HG03039 (cell line): Measurements from ENCODE around the gene SSMEM1.
"Not testable (repeated sequence)": the region's sequence is repeated elsewhere in the genome, so short reads cannot be mapped to it uniquely, and the experiment has no call there.

ENCODE experiments used
- ATAC-seq: cut with Tn5 transposase; IDR thresholded peaks from one replicate; pipeline ENCODE4 v1.9.1; 2021; ENCODE audit warnings: mild to moderate bottlenecking, moderate library complexity; ENCODE audit not compliant: unreplicated experiment

The SSMEM1 gene

DNA sequence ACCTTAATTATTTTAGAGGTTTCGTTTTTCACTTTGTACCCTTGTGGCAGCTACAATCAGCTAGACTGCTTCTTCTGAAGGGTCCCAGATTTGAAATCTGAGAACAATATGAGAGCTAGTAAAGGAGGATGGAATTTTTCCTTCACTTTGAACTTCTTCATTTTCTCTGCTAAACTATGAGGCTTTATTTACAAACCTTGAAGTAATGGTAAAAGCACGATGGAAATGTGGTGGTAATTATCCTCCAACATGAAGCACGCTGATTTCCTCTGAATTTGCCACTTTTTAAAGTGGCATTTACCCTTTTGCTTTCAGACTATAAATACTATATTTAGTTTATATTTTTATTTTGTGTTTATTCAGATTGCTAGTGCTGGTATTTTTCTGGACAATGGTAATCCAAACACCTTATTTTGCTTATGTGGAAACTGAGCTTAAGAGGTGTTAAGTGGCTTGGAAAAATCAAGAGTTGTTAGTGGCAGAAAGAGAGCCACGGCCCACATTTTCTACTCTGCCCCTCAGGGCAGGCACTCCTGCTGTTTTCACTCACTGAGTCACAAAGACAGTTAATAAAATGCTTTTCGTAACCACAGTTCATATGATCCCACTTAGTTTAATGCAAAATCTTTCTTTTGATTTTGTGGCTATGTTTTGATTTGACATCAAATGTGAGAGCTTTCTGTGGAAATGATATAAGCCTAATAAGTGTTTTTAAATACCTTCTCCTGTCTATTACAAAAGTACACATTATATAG is 2.7 kb downstream of the SSMEM1 start:
- no peak for ATAC-seq

DNA sequence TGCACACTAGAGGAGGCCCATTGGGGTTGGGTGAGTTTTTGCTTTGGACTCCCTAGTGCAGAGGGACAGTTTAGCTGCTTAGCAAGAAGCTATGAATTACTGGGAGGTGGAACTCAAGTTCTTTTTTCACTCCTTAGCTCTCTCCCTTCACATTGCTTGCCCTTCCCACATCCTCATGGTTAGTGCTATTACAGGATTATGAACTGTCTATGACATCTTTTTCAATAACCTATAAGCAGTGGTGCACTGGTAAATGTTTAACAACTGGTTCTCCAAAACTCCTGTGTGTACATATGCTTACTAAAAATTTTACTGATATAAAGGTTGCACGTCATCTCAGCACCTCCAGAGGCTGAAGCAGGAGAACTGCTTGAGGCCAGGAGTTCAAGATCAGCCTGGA is 6.2 kb downstream of the SSMEM1 start:
- no peak for ATAC-seq

DNA sequence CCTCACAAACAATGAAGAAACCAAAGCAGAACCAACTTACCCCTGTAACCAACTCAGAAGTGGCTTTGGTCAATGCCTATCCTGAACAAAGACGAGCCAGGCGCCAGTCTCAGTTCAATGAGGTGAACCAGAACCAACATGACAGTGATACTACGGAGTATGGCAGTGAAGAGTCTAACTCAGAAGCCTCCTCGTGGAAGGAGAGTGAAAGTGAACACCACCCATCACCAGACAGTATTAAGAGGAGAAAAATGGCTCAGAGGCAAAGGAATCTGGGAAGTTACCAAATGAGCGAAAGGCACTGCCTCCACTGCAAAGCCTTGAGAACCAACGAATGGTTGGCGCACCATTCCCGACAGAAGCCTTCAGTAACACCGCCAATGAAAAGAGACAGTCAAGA is 8.4 kb downstream of the SSMEM1 start:
- no peak for ATAC-seq

DNA sequence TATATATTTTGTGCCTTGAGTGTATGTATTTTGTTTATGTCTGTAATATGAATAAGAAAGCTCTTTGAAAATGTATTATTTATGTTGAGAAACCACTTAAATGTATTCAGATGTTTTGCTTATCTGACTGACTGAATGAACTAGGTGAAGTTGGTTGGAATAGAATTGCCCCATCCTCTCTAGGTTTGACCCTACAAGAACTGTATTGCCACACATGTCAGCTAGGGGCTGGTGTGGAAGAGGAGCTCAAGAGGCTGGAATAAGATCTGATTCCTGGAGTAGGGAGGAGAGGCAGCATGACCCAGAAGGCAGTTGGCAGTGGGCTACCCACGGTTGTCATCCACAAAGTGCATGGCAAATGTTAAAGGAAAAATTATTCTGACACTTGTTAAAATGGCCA is 9.1 kb downstream of the SSMEM1 start:
- no peak for ATAC-seq

DNA sequence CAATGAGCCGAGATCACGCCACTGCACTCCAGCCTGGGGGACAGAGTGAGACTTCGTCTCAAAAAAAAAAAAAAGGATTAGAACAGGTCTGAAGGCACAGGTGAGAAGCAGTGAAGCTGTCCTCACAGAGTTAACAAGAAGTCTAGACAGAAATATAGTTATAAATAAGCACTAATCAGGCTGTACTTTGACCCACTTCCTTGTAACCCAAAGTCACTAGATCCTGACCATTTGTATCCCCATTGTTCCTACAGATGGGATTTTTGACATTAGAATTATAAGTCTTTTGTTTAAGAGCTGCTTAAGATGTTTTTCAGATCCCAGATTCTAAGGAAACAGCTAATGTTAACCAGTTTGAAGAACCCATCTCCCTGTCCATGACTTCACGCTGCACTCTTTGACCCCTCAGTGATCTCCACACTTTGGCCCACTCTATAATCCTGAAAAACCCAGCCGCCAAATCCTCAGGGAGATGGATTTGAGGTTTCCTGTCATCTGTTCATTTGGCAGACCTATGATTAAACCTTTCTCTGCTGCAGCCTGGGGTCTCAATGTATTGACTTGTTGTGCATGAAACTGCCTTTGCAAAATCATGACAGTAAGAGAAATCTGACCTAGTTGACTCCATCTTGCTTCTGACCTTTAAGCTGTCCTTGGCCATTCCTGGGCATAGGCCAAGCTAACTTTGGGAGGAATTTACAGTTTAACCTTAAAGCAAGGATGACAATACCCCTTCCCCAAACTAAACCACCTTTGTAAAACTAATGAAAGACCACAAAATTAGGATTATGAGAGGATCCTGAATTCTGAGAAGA is 11.4 kb downstream of the SSMEM1 start:
- ATAC-seq = no peak

DNA sequence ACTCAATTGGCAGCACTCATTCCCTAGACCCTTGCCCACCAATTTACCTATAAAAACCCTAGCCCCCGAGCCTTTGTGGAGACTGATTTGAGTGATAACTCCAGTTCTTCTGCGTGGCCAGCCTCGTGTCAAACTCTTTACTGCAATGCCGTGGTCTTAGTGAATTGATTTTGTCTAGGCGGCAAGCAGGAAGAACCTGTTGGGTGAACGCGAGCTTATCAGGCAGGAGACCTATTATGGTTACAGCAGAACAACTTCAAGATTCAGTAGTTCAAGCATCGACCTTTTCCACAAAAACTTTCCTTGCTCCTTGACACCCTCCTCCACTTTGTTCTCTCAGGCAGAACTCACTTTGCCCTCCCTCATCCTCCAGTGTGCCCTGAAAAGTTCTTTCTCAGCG is 12.2 kb downstream of the SSMEM1 start:
- no peak for ATAC-seq

DNA sequence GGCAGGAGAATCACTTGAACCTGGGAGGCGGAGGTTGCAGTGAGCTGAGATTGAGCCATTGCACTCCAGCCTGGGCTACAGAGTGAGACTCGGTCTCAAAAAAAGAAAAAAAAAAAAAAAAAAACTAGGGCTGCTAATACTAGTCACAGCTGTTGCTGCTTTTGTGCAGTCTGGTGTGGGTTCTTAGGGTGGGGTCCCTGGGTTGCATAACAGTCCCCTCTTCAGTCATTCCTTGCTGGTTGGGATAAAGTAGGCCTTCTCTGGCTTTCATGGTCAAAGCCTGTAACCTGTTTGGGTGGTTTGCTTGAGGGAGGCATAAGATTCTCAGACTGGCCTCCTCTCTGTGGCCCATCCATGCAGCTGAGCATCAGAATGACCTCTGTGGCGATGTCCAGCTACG is 14.1 kb downstream of the SSMEM1 start:
- no peak for ATAC-seq

DNA sequence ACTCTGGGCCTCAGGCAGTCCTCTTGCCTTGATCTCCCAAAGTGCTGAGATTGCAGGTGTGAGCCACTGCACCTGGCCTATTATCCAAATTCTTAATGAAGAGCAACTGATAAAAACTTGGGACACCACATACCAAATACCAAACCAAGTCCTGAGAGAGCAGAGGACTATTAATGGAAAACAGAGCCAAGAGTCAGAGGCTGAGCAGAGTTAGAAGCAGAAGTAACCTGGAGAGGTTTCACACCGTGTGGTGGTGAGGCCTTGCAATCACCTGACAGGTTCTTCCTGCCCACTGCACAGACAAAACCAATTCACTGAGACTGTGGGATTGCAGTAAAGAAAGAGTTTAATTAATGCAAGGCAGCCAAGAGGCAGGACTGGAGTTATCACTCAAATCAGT is 16.0 kb downstream of the SSMEM1 start:
- no peak for ATAC-seq

DNA sequence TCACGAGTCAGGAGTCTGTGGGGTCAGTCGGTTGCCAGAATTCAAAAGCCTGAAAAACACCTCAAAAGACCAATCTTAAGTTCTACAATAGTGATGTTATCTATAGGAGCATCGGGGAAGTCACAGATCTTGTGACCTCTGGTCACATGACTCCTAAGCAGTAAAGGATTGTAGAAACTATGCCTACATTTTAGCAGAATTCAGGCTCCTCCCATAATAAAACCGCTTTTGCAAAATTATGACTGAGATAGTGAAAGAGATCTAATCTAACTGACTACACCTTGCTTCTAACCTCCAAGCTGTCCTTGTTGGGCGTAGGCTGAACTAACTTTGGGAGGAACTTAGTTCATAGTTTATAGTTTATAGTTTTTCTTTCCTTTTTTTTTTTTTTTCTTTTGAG is 16.6 kb downstream of the SSMEM1 start:
- ATAC-seq = no peak

DNA sequence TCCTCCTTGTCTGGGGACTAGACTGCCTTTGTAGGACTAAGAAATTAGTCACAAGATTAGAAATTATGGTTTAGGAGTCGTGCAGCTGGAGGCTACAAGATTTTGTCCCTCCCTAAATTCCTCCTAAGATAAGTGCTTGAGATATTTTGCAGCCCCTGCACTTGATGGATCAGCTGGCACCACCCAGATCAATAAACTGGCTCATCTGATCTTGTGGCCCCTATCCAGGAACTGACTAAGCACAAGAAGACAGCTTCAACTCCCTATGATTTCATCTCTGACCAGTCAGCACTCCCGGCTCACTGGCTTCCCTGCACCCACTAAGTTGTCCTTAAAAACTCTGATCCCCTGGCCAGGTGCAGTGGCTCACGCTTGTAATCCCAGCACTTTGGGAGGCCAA is 17.3 kb downstream of the SSMEM1 start:
- ATAC-seq = not testable (repeated sequence)

DNA sequence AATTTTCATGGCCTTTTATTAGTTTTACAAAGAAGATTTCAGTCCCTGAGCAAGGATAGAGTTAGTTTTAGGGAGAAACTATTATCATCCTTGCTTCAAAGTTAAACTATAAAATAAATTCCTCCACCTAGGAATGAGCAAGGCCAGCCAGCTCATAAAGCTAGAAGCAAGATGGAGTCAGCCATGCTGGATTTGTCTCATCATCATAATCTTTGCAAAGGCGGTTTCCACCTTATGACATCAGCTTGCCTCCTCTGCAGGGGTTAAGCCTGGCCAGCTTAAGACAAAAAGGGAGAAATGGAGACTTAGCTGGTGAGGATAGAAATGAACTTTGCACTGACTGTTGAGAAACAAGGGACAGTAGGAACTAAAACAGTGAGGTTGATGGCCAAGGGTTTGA is 18.7 kb downstream of the SSMEM1 start:
- ATAC-seq = no peak

DNA sequence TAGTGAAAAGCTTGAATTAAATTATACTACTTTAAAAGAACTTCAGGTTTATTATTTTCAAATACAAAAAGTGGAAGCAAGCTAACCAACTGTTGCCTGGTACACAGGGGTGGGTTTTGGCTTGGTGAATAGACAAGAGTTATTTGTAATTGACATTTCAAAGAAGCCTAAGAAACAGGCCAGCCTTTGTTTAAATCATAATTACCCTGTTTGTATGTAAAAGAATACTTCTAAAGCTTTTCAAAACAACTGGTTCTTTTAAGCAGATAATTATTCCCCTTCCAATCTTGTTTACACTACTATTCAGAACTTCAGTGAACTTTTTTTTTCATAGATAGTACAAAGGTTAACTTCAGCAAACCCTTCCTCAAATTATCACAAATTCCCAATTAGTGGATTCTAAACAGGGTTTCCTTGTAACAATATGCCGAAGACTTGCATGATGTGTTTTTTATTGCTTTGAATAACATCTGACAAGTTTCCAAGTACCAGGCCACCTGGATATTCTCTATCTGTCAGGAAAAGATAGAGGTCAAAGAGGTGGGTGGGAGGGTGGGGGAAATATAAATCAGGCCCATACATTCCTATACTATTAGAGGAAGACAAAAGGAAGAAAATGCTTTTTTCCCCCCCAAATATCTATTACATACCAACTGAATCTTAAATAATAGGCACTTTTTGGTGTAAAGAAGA is 20.4 kb downstream of the SSMEM1 start:
- no peak for ATAC-seq

DNA sequence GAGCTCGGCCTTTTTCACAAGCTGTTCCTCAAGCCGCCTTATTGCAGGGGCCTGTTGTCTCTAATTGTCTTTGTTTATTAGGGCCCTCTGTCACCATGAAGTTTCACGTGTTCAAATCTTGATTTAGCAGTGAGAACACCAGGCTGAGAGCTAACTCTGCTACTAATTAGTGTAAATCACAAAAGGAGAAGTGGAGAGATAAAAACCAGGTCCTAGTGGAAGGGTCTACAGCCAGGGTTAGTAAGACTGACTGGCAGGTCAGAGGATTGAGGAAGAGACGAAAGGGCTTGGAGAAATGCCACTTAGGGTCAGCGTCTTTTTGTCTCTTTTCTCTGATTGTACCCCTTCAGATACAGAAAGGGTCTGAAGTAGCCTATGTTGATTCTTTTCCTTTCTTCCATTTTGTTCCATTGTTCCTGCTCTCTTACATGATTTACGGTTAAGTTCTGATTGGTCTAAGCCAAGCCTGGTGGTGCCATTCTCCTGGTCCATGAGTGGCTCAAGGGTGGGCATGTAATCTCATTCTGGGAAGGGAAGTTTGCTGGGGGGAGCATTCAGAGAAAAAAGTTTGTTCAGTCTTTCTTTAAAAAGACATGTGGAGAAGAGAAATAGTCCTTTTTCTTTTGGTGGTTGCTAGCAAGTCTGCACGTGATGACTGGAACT is 21.3 kb downstream of the SSMEM1 start:
- no peak for ATAC-seq

DNA sequence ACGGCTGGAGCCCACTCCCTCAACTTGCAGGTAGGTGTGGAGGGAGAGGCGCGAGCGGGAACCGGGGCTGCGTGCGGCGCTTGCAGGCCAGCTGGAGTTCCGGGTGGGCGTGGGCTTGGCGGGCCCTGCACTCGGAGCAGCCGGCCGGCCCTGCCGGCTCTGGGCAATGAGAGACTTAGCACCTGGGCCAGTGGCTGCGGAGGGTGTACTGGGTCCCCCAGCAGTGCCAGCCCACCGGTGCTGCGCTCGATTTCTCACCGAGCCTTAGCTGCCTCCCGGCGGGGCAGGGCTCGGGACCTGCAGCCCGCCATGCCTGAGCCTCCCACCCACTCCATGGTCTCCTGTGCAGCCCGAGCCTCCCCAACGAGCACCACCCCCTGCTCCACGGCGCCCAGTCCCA is 22.3 kb downstream of the SSMEM1 start:
- ATAC-seq = not testable (repeated sequence)

DNA sequence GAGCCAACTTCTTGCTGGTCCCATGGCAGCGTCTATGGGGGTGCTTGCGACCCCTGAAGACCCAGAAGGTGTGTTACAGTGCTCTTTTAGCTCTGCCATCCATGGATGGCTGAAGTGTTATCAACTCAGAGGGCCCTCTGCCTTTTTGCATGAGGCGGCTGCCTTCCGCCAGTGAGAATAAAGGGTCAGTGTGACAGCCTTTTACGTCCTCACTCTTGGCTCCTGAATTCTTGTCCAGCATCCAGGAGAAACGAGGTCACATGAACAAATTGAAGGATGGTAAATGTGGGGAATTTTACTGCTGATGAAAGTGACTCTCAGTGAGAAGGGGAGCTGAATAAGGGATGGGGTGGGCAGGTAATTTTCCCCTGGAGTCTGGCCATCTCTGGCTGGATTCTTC is 24.1 kb downstream of the SSMEM1 start:
- no peak for ATAC-seq

DNA sequence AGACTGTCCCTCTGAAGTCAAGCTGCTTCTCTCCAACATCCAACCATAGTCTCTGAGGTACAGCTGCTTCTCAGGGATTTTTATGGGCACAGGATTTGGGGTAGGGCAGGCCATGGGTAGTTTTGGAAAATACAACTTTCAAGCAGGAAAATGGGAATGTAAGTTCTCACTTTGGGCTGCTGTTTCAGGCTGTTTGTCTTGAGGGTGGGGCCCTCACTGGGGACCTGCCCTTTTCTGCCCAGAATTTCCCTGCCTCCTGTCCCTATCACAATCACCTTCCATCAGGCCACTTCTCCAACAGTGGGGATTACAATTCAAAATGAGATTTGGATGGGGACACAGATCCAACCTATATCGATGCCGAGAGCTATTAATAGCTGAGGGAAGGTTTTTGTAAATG is 24.5 kb downstream of the SSMEM1 start:
- no peak for ATAC-seq

DNA sequence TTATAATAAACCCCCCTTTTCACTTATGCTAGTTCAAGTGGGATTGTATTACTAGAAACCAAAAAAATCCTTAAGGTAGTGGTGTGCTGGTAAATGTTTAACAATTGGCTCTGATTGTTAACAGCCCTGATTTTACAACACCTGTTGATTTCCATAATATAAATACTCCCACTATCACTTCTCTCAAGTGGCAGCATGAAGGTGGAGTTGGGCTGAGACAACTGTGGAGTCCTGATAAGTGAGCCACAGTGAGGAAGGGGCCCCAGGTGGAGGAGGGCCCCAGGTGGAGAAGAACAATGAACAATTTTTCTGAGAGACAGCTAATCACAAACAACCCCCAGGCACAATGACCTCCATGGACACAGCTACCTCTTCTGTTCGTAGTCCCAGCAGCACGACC is 26.4 kb downstream of the SSMEM1 start:
- no peak for ATAC-seq

DNA sequence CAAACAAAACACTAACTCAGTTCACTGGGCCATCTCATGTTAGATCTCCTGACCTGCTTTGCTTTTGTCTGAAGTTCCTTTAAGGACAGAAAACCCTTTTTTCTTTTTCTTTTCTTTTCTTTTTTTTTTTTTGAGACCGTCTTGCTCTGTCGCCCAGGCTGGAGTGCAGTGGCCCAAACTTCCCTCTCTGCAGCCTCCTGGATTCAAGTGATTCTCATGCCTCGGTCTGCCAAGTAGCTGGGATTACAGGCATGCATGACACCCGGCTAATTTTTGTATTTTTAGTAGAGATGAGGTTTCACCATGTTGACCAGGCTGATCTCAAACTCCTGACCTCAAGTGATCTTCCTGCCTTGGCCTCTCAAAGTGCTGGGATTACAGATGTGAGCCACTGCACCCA is 28.7 kb downstream of the SSMEM1 start:
- not testable (repeated sequence) for ATAC-seq

DNA sequence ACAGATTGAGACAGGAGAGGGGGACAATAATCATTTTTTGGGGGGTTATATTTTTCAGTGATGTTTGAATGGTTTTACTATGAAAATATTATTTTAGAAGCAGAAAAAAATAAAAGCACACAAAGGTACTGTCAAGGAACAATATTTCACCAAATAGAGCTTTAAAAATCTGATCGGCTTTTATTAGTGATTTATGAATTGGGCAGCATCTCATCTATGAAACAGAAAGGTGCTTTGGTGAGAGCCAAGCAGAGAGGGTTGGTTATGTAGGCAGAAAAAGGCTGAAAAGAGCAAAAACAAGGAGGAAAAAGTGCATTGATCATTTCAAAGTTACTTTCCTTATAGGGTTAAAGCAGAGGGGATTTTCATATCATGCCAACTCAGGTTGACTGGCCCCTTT is 32.6 kb downstream of the SSMEM1 start:
- no peak for ATAC-seq

DNA sequence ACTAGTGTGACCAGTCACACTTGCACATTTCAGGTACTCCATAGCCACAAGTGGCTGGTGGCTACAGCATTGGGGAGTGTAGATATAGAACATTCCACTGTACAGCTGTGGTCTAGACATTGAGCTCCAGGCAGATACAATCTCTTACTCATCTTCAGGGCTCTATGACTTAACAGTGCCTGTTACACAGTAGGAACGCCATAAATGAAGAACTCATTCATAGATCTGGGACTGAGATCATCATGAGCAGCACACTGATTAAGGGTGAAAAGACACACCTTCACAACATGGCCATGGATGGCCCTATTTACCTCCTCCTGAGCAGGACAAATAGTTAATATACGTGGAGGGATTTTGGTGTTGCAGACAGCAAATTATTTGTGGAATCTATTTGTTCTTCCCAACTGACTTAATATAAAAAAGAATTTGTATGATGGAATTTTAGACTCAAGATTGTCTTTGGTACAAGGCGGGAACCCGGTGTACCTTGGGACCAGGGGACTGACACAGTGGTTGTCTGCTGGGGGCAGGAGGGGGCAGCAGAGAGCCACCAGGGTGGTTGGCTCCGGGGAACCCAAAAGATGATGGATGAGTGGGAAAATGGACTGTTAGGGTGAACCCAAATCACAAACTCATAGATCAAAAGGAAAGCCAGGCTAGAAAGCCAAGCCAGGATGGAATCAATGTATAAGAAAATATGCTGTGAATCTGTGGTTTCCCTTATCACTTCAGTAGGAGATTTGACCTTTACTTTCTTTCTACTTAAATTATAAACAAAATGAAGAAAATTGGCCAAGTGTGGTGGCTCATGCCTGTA is 34.7 kb downstream of the SSMEM1 start:
- no peak for ATAC-seq
